ENCODE measurements around the gene CEP70.

Gene CEP70

DNA sequence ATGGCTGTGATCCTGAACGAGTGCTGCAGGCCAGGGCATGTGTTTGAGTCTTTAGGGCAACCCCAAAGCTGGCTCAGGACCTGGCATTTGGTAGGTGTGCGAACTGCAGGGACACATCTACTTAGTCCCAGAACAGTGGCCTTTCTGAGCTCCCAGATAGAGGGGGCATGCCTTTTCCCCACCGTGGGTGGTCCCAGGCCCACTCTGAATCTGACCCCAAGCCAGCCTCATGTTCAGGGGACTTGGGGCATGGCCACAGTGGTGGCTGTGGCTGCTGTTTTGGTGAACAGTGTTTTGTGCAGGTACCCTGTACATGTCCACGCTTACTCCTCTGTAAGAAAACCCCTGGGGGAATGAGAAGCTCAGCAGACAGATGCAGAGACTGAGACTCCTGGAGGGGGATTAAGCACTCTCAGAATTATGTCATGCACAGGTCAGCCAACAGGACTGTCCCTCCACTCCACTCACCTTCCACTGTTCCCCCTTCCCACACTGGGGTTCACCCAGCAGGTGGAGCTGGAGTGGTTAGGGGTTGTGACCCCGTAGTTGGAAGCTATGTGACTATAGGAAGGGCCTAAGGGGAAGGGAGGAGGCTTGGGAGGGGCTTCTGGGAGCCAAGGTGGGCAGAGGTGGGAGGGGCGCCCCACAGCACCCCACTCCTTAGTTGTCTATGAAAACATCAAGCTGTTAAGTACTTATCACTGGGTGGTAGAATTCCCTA is 143.2 kb downstream of the CEP70 start:
- no peak for DNase-seq (ENCODE audit: low spot score)

DNA sequence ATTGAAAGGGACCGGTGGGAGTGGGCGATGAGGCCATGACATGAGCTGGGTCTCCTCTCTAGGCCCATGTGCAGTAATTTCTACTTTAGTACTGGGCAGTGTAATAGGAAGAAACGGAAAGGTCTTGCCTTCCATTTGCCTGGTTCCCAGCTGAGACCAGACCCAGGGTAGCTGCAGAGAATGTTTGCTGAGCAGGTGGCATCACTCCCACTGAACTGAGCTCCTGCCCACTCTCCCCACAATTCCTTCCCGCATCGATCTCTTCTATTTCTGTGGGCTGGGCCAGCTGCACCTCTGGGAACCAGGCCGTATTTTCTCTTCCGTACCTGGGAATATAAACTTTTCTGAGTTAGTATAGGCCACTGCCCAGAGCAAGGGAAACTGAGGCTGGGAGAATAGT is 143.9 kb downstream of the CEP70 start:
- no peak for DNase-seq (ENCODE audit: low spot score)

DNA sequence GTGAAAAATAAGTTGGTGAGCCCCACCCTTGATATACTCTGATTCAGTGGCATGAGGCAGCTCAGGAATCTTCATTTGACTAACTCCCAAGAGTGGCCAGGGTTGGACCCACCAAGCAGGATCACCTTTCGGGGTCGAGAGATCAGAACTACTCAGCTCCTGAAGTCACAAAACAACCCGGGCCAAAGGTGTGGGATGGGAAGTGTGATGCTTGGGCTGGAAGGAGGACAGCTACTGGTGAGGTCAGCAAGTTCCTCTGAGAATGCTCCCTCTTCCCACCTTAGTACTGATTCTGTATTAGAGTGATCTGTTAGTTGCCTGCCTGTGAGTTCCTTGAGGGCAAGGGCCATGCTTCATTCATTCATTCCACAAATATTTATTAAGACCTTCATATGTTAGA is 144.6 kb downstream of the CEP70 start:
- no peak for DNase-seq (ENCODE audit: low spot score)

DNA sequence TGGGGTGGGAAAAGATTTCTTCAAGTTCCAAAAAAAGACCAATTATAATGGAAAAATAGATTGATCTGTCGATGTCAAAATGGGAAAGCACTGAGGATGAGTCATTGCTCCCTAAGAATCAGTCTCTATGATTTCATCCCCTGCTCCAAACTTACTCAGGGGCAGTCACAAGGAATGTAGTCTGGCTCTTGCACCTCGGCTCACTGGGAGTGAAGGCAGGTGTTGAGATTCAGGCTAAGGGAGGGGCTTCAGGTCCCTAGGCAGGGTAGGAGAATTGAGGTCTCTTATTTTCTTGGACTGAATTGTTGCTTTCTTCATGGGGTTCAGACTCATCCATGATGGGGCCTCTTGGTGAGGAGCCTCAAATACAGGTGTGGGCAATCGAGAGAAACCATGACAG is 145.4 kb downstream of the CEP70 start:
- DNase-seq (ENCODE audit: low spot score): no peak

DNA sequence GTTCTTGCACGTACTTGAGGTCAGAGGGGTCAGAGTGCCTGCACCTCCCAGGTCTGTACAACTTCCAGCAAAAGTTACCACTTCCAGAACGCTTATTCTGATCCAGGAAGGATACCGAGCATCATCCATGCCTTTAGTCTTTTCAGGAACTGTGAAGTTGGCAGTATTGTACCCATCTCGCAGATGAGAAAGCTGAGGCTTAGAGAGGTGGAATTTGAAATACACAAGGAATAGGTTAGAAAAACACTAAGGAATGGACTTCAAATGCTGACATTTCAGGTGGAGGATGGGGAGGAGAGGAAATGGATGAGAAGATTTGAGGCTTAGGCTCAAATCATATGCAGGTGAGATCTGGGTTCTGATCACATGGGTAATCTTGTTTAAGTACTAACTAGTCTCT is 148.4 kb downstream of the CEP70 start:
- DNase-seq (ENCODE audit: low spot score): no peak

DNA sequence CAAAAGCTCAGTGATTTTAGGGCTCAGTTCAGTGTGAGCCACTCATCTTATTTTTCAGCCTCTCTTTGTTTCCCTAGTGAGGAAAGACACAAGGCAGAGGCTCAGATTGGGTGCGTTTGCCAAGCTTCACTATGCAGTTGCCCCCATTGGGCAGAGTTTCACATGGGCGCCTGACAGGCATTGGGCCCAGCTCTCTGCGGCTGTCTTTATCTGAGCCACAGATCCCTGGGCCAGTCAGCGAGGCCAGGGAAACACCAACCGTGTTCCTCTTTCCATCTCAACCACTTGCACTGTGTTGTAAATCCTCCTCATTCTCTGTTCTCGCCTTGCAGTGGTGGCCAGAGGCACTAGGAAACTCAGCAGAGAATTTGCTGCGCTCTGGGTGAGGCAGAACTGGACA is 148.8 kb downstream of the CEP70 start:
- DNase-seq (ENCODE audit: low spot score): no peak

Measured in hematopoietic multipotent progenitor cell treated with erythropoietin and hydrocortisone succinate and interleukin-3 and kit ligand, for 17 days (in vitro differentiated cells).